HFF-Myc (cell line): ENCODE results near the gene ST6GALNAC3.

Experiments
- DNase-seq: peaks from one replicate; pipeline ENCODE4 v3.0.0-alpha.2; 2011; ENCODE audit warnings: low read depth; ENCODE audit errors: extremely low read depth
- H3K4me3 ChIP-seq: replicated peaks from 2 replicates; pipeline ENCODE4 v1.5.1; 2011; ENCODE audit warnings: low read depth, mild to moderate bottlenecking, control low read depth, low read length
- CTCF ChIP-seq: IDR thresholded peaks from 2 replicates; pipeline ENCODE4 v1.5.1; 2012; ENCODE audit warnings: mild to moderate bottlenecking, low read depth, low read length, control low read depth; ENCODE audit errors: missing control alignments

Gene ST6GALNAC3

DNA sequence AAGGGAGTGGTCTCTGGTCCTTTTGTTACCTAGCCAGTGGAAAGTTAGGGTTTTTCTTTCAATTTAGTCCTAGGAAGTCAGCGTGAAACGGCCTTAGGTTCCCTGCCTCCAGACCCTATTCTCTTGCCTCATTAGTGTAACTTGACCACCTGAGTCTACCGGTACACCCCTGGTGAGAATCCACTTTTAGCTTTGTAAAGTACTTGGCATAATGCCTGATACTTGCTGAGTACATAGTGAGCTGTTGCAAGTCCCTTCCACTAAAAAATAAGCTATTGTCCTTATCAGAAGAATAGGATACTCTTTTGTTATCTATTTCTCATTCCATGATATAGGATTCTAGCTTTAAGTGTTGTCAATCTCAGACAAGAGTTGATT is 228.8 kb downstream of the ST6GALNAC3 start:
- no peak overlapping the region for H3K4me3 ChIP-seq
- DNase-seq: no peak
- TF ChIP-seq CTCF: no peak

DNA sequence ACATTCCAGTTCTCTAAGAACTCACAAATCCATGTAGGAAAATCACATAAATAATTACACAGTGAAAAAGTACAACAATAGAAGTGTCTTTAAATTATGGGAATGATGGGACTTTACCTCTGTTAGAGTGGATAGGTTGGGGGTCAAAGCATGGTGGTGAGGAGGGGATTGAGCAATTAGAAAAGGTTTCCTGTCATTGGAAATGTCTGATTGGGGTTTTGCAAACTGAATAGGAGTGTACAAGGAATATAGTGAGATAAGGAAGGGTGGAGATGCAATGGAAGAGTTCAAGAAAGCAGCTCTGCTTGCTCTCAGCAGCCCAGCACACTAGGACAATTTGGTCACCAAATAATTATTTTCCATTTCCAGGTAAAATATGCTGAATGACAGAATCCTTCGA is 238.8 kb downstream of the ST6GALNAC3 start:
- TF ChIP-seq CTCF: no peak
- no peak for DNase-seq
- H3K4me3 ChIP-seq: no peak overlapping the region

- no peak overlapping the region for H3K4me3 ChIP-seq
- no peak for TF ChIP-seq CTCF
- DNase-seq: no peak
Observed at GRCh38 chr1:76314730-76315129, 240.2 kb downstream of the ST6GALNAC3 start.

DNA sequence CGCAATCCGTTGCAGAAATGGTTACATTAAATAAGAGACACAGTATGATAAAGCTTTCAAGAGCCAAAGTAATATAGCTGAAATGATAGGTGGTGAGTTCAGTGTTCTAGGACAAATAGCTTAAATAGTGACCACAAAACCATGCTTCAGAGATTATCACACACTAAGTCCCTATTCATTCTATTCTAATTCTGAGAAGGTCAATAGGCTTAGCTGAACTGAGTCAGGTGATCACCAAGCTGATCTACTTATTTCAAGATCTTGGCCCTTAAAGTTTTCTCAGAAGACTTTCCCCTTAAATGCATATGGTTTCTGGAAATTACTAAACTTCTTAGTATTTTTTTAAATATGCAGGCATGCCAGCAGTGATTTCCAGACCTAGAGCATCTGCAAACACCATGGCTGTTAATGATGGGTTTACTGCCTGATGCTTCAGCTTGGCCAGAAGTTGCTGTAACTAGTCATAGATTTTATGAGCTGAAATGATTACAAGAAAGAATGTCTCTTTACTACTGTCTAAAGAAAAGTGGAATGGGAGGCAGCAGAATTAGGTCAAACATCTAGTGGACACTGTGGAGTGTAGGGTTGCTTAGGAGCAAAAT is 242.9 kb downstream of the ST6GALNAC3 start:
- no peak for DNase-seq
- H3K4me3 ChIP-seq: no peak overlapping the region
- TF ChIP-seq CTCF: no peak

DNA sequence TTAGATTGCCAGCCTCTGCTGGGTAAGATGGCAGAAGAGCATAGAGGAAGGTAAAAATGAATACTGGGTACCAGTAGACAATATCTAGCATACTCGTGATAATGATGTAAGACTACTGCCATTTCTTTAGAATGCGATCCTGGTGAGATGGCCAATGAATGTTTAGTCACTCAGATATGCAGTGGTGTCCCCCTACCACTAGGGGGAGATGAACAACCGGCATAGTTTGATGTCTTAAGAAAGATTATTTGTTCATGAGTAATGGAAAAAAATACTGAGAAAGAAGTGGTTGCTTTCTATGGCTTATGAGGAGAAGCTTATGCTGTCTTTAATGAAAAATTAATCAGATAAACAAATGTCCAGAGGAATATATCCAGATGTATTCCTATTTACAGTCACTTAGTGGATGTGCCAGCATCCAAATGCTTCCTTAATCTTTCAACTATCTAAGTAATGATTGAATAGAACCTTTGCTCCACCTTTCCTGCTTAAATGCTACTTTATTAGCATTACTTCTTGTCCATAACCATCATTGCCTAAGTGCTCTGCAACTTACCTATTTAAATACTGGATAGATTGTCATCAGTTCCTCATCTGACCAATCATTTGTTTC is 256.6 kb downstream of the ST6GALNAC3 start:
- TF ChIP-seq CTCF: peak; percentile 90
- H3K4me3 ChIP-seq: no peak overlapping the region
- DNase-seq: peak; percentile 36

GRCh38 chr1:76335882-76336281 is 261.3 kb downstream of the ST6GALNAC3 start:
- H3K4me3 ChIP-seq: no peak overlapping the region
- TF ChIP-seq CTCF: no peak
- no peak for DNase-seq
